Erythroblast (primary cell): ENCODE results near the gene IARS2.

Experiments used
- GATA1 ChIP-seq: IDR thresholded peaks from 2 replicates; pipeline ENCODE4 v1.6.1; 2011; ENCODE audit warnings: low read depth, mild to moderate bottlenecking, control low read depth, low read length, moderate library complexity
- POLR2A ChIP-seq: IDR thresholded peaks from 2 replicates; pipeline ENCODE4 v1.6.1; 2011; ENCODE audit warnings: mild to moderate bottlenecking, low read length

GRCh38 chr1:220046052-220046930 lies 47.6 kb upstream of the IARS2 start, which contains the start of gene EPRS1:
- TF ChIP-seq POLR2A: peak; percentile 91
- TF ChIP-seq GATA1: no peak
